ENCODE results near the gene RAPGEF4.

RAPGEF4 gene

GRCh38 chr2:173058673-173059072 is 323.0 kb downstream of the RAPGEF4 start:
- Mint-ChIP-seq H3K27ac (no peak overlapping the region), H3K4me3 (no peak overlapping the region), H3K4me1 (ENCODE audit: low read depth) (peaks cover 11% of the 10 kb centered on the region), H3K27me3 (peaks cover 14% of the 10 kb centered on the region), H3K36me3 (ENCODE audit: low read depth) (no peaks in the 10 kb centered on the region), H3K9me3 (no peaks in the 10 kb centered on the region)

- no peaks in the 10 kb centered on the region for H3K9me3 Mint-ChIP-seq
- H3K27ac Mint-ChIP-seq = no peak overlapping the region
- no peaks in the 10 kb centered on the region for H3K36me3 Mint-ChIP-seq (ENCODE audit: low read depth)
- no peak overlapping the region for H3K4me3 Mint-ChIP-seq
- H3K27me3 Mint-ChIP-seq = peaks cover 17% of the 10 kb centered on the region
- peaks cover 11% of the 10 kb centered on the region for H3K4me1 Mint-ChIP-seq (ENCODE audit: low read depth)
Measured at GRCh38 chr2:173059292-173059691, 323.6 kb downstream of the RAPGEF4 start.

GRCh38 chr2:173059971-173060461 is 324.4 kb downstream of the RAPGEF4 start:
- peaks cover 11% of the 10 kb centered on the region for H3K4me1 Mint-ChIP-seq (ENCODE audit: low read depth)
- no peaks in the 10 kb centered on the region for H3K36me3 Mint-ChIP-seq (ENCODE audit: low read depth)
- H3K4me3 Mint-ChIP-seq = no peak overlapping the region
- H3K27me3 Mint-ChIP-seq = peaks cover 10% of the 10 kb centered on the region
- H3K27ac Mint-ChIP-seq = no peak overlapping the region
- H3K9me3 Mint-ChIP-seq = no peaks in the 10 kb centered on the region

GRCh38 chr2:173062801-173063200 is 327.2 kb downstream of the RAPGEF4 start:
- Mint-ChIP-seq H3K36me3 (ENCODE audit: low read depth) (no peaks in the 10 kb centered on the region), H3K9me3 (no peaks in the 10 kb centered on the region), H3K4me3 (no peak overlapping the region), H3K27me3 (peaks cover 21% of the 10 kb centered on the region), H3K27ac (no peak overlapping the region), H3K4me1 (ENCODE audit: low read depth) (peaks cover 11% of the 10 kb centered on the region)

GRCh38 chr2:173064151-173064805 is 328.6 kb downstream of the RAPGEF4 start:
- Mint-ChIP-seq H3K27ac (no peak overlapping the region), H3K4me1 (ENCODE audit: low read depth) (peaks cover 10% of the 10 kb centered on the region), H3K4me3 (no peak overlapping the region), H3K27me3 (peaks cover 25% of the 10 kb centered on the region), H3K9me3 (no peaks in the 10 kb centered on the region), H3K36me3 (ENCODE audit: low read depth) (no peaks in the 10 kb centered on the region)

- peaks cover 45% of the 10 kb centered on the region for H3K27me3 Mint-ChIP-seq
- no peak overlapping the region for H3K4me3 Mint-ChIP-seq
- H3K27ac Mint-ChIP-seq = no peak overlapping the region
- no peaks in the 10 kb centered on the region for H3K36me3 Mint-ChIP-seq (ENCODE audit: low read depth)
- no peaks in the 10 kb centered on the region for H3K9me3 Mint-ChIP-seq
- no peaks in the 10 kb centered on the region for H3K4me1 Mint-ChIP-seq (ENCODE audit: low read depth)
Measured at GRCh38 chr2:173066887-173067676, 331.4 kb downstream of the RAPGEF4 start.

GRCh38 chr2:173075056-173075780 is 339.6 kb downstream of the RAPGEF4 start:
- H3K27ac Mint-ChIP-seq = no peak overlapping the region
- peaks cover 59% of the 10 kb centered on the region for H3K27me3 Mint-ChIP-seq
- H3K36me3 Mint-ChIP-seq (ENCODE audit: low read depth) = no peaks in the 10 kb centered on the region
- H3K9me3 Mint-ChIP-seq = no peaks in the 10 kb centered on the region
- H3K4me1 Mint-ChIP-seq (ENCODE audit: low read depth) = peaks cover 10% of the 10 kb centered on the region
- peak overlapping the region; percentile 74 for H3K4me3 Mint-ChIP-seq

- Mint-ChIP-seq H3K4me1 (ENCODE audit: low read depth) (peaks cover 10% of the 10 kb centered on the region), H3K9me3 (no peaks in the 10 kb centered on the region), H3K27me3 (peaks cover 52% of the 10 kb centered on the region), H3K36me3 (ENCODE audit: low read depth) (no peaks in the 10 kb centered on the region), H3K4me3 (peak within 1 kb of the TSS; percentile 84), H3K27ac (peak within 1 kb of the TSS; percentile 87)
Measured at GRCh38 chr2:173075781-173076580, 340.3 kb downstream of the RAPGEF4 start, which contains the start of gene MAP3K20. MAP3K20 (plus strand) TSS chr2:173075846; CDS start chr2:173091032, 15,186 bp downstream.

- Mint-ChIP-seq H3K4me3 (peak overlapping the region; percentile 84), H3K27ac (peak overlapping the region; percentile 87), H3K27me3 (peaks cover 54% of the 10 kb centered on the region), H3K9me3 (no peaks in the 10 kb centered on the region), H3K36me3 (ENCODE audit: low read depth) (no peaks in the 10 kb centered on the region), H3K4me1 (ENCODE audit: low read depth) (peaks cover 10% of the 10 kb centered on the region)
Measured at GRCh38 chr2:173076581-173077345, 341.1 kb downstream of the RAPGEF4 start.

- Mint-ChIP-seq H3K27ac (no peak overlapping the region), H3K9me3 (no peaks in the 10 kb centered on the region), H3K36me3 (ENCODE audit: low read depth) (no peaks in the 10 kb centered on the region), H3K4me1 (ENCODE audit: low read depth) (peaks cover 10% of the 10 kb centered on the region), H3K27me3 (peaks cover 51% of the 10 kb centered on the region), H3K4me3 (peak overlapping the region; percentile 84)
Measured at GRCh38 chr2:173077506-173078177, 342.0 kb downstream of the RAPGEF4 start.

- no peak overlapping the region for H3K27ac Mint-ChIP-seq
Measured at GRCh38 chr2:173079141-173079540, 343.5 kb downstream of the RAPGEF4 start.

GRCh38 chr2:173079973-173080860 is 344.6 kb downstream of the RAPGEF4 start:
- H3K4me3 Mint-ChIP-seq = no peak overlapping the region
- no peak overlapping the region for H3K27ac Mint-ChIP-seq
- H3K4me1 Mint-ChIP-seq (ENCODE audit: low read depth) = peaks cover 10% of the 10 kb centered on the region
- no peaks in the 10 kb centered on the region for H3K9me3 Mint-ChIP-seq
- peaks cover 39% of the 10 kb centered on the region for H3K27me3 Mint-ChIP-seq
- no peaks in the 10 kb centered on the region for H3K36me3 Mint-ChIP-seq (ENCODE audit: low read depth)

More at GRCh38 chr2:173079141-173079540, 343.5 kb downstream of the RAPGEF4 start:
- Mint-ChIP-seq H3K36me3 (ENCODE audit: low read depth) (no peaks in the 10 kb centered on the region), H3K4me3 (no peak overlapping the region), H3K27me3 (peaks cover 43% of the 10 kb centered on the region), H3K9me3 (no peaks in the 10 kb centered on the region), H3K4me1 (ENCODE audit: low read depth) (peaks cover 10% of the 10 kb centered on the region)

Measured in stimulated activated naive CD8-positive, alpha-beta T cell treated with anti-CD3 and anti-CD28 coated beads, Interleukin-15, Interleukin-2, amounts not matched to agents 100 ng/mL and 50 ng/mL, for 24 hours (primary cell).